HCT116 (cell line): ENCODE results near the gene SLC18B1. TPM values are rescaled to one million over a fixed set of nuclear protein-coding genes. Genes with fewer than 3 reads are reported as not detected.

Source experiments
- ATAC-seq: fragments of 200-7000 bp; cut with Tn5 transposase; 2 replicates; pipeline ENCODE4 v1.9.1; 2020; ENCODE audit warnings: mild to moderate bottlenecking, moderate library complexity
- BruUV-seq: library from RNA; stranded (reverse); fragments of 400-500 nt; replicated peaks from 2 replicates; lab custom pipeline; 2021; lab: Mats Ljungman, UMichigan
- CTCF ChIA-PET: fragments of 300-600 bp; sonication (Branson Sonifier 250); formaldehyde crosslinking; loops from one replicate; lab custom pipeline; 2021; ENCODE audit warnings: antibody characterized with exemption; lab: Charles Lee
- POLR2A ChIA-PET: fragments of 300-600, 350-600 bp; sonication (Branson Sonifier 250); formaldehyde crosslinking; loops from one replicate; lab custom pipeline; 2021; ENCODE audit warnings: antibody characterized with exemption; lab: Charles Lee
- RAD21 ChIA-PET, 2 experiments: fragments of 300-600 bp; sonication (Branson Sonifier 250); formaldehyde crosslinking; loops; one replicate each; lab custom pipeline; 2023; ENCODE audit warnings: low total read pairs in 2 of 2; ENCODE audit not compliant: uncharacterized antibody in 2 of 2, unreplicated experiment in 2 of 2, low non-redundant PET in 1 of 2; lab: Charles Lee
- DNase-seq: peaks from one replicate; pipeline ENCODE4 v3.0.0-alpha.2; 2010; ENCODE audit warnings: low read depth, low spot score
- H2AFZ ChIP-seq: fragments of 200-600 bp; shearing (Covaris generic), sonication (generic); 2 replicates; pipeline ENCODE4 v1.6.1; 2017; ENCODE audit warnings: low read depth, mixed run types, mixed read lengths, antibody characterized with exemption, low read length; ENCODE audit not compliant: poor library complexity, severe bottlenecking
- H3K27ac ChIP-seq: 2 replicates; pipeline ENCODE4 v1.5.1; 2012; ENCODE audit warnings: low read depth, low read length
- H3K27me3 ChIP-seq: fragments of 200-600 bp; sonication (generic); 2 replicates; pipeline ENCODE4 v1.6.1; 2016; ENCODE audit warnings: mixed run types, low read length, mixed read lengths; ENCODE audit not compliant: insufficient read depth
- H3K36me3 ChIP-seq, 2 experiments: fragments of 200-500 bp in 1 of 2; fragments of 200-600 bp in 1 of 2; sonication (Bioruptor generic) in 1 of 2; sonication (generic) in 1 of 2; 2 replicates each; pipeline versions ENCODE4 v1.5.1 to v1.6.1; 2014 to 2016; ENCODE audit warnings: low read length in 2 of 2, inconsistent platforms in 1 of 2, mixed read lengths in 1 of 2, mixed run types in 1 of 2; ENCODE audit not compliant: insufficient read depth in 2 of 2, control insufficient read depth in 1 of 2
- H3K4me1 ChIP-seq, 2 experiments: fragments of 200-600 bp in 1 of 2; sonication (generic) in 1 of 2; 2 replicates each; pipeline versions ENCODE4 v1.5.1 to v1.6.1; 2012 to 2017; ENCODE audit warnings: low read length in 2 of 2, inconsistent platforms in 1 of 2, mild to moderate bottlenecking in 1 of 2, mixed read lengths in 1 of 2, mixed run types in 1 of 2, moderate library complexity in 1 of 2; ENCODE audit not compliant: insufficient read depth in 2 of 2, control insufficient read depth in 1 of 2
- H3K4me2 ChIP-seq: fragments of 200-600 bp; sonication (generic); 2 replicates; pipeline ENCODE4 v1.6.1; 2017; ENCODE audit warnings: mixed run types, low read length, mixed read lengths
- H3K4me3 ChIP-seq, 2 experiments: fragments of 200-600 bp in 1 of 2; sonication (generic) in 1 of 2; replicated peaks in 1 of 2; 2 replicates each; pipeline ENCODE4 v1.5.1; 2011 to 2016; ENCODE audit warnings: low read length in 2 of 2, control low read depth in 1 of 2, low read depth in 1 of 2, mild to moderate bottlenecking in 1 of 2, mixed read lengths in 1 of 2, mixed run types in 1 of 2
- H3K79me2 ChIP-seq: fragments of 200-600 bp; sonication (generic); 2 replicates; pipeline ENCODE4 v1.6.1; 2017; ENCODE audit warnings: mild to moderate bottlenecking, mixed run types, low read length, moderate library complexity, mixed read lengths; ENCODE audit not compliant: insufficient read depth
- H3K9ac ChIP-seq: fragments of 200-600 bp; sonication (generic); 2 replicates; pipeline ENCODE4 v1.6.1; 2016; ENCODE audit warnings: low read length, mixed read lengths
- H3K9me2 ChIP-seq: fragments of 200-600 bp; sonication (generic), shearing (Covaris generic); 2 replicates; pipeline ENCODE4 v1.6.1; 2017; ENCODE audit warnings: mixed run types, mild to moderate bottlenecking, moderate library complexity; ENCODE audit not compliant: insufficient read depth
- H3K9me3 ChIP-seq, 2 experiments: fragments of 200-500 bp in 1 of 2; fragments of 200-600 bp in 1 of 2; sonication (Bioruptor generic) in 1 of 2; sonication (generic) in 1 of 2; 2 replicates each; pipeline ENCODE4 v1.6.1; 2014 to 2017; ENCODE audit warnings: low read length in 2 of 2, mixed read lengths in 2 of 2, inconsistent platforms in 1 of 2, low read depth in 1 of 2, mild to moderate bottlenecking in 1 of 2, mixed run types in 1 of 2, moderate library complexity in 1 of 2; ENCODE audit not compliant: control insufficient read depth in 1 of 2, insufficient read depth in 1 of 2
- H4K20me1 ChIP-seq: fragments of 200-600 bp; sonication (generic), shearing (Covaris generic); 2 replicates; pipeline ENCODE4 v1.6.1; 2017; ENCODE audit warnings: mixed run types, mild to moderate bottlenecking, moderate library complexity; ENCODE audit not compliant: insufficient read depth
- POLR2A ChIP-seq: IDR thresholded peaks from 2 replicates; pipeline ENCODE4 v1.7.0; 2011; ENCODE audit warnings: borderline replicate concordance; ENCODE audit not compliant: insufficient read depth, insufficient read length; ENCODE audit errors: extremely low read depth
- POLR2AphosphoS5 ChIP-seq: IDR thresholded peaks from 2 replicates; pipeline ENCODE4 v1.6.1; 2011; ENCODE audit warnings: mild to moderate bottlenecking, low read depth, low read length, moderate library complexity
- intact Hi-C: fragments of 100-400 bp; cut with micrococcal nuclease; formaldehyde crosslinking; loops from 2 replicates; pipeline ENCODE4 v1.10.0; 2022
- total RNA-seq: library from RNA; stranded (reverse); gene quantifications from one replicate; pipeline ENCODE4 v1.2.1, GENCODE V29; 2021; ENCODE audit not compliant: unreplicated experiment

SLC18B1 gene
- total RNA-seq, 1 experiment from 2014 or later = 18.1 TPM

- ATAC-seq = peak; percentile 55
- DNase-seq = no peak
- Histone ChIP-seq H3K9ac (no peak overlapping the region), H3K4me2 (no peak overlapping the region), H2AFZ (no peak overlapping the region), H3K36me3 (peaks cover 27 to 36% of the 10 kb centered on the region in 2 experiments), H3K27ac (peak overlapping the region; percentile 44; the same call in 1 of the 2 replicates), H4K20me1 (peaks cover 39% of the 10 kb centered on the region), H3K79me2 (peaks cover 32% of the 10 kb centered on the region), H3K9me2 (no peaks in the 10 kb centered on the region), H3K9me3 (no peaks in the 10 kb centered on the region), H3K4me1 (peaks cover 0 to 55% of the 10 kb centered on the region in 2 experiments; a peak in 3 of 4 replicates), H3K4me3 (no peak overlapping the region), H3K27me3 (no peaks in the 10 kb centered on the region)
- TF ChIP-seq POLR2AphosphoS5 (no peak; the same call in 1 of the 2 replicates), POLR2A (peak; percentile 27)
- intact Hi-C loops = loop anchor here (10.0 kb wide), 1 partner anchor 1275 kb away; no protein-coding TSS in a partner anchor
- BruUV-seq = no TSS peak
- CTCF ChIA-PET = interaction anchor here (1.3 to 1.9 kb wide), 2 partner anchors 21 to 289 kb away, joined by 3 to 5 read pairs; partner anchors contain the start of gene SLC18B1
- RAD21 ChIA-PET = no interaction called here
- POLR2A ChIA-PET = interaction anchor here (0.7 kb wide), 1 partner anchor 317 kb away, joined by 3 read pairs; no protein-coding TSS in a partner anchor
These were observed 21.1 kb upstream of the SLC18B1 start for GRCh38 chr6:132819405-132820161.

- Histone ChIP-seq H3K27ac (peak overlapping the region; percentile 44; the same call in 1 of the 2 replicates), H3K9ac (no peak overlapping the region), H4K20me1 (peaks cover 39% of the 10 kb centered on the region), H3K27me3 (no peaks in the 10 kb centered on the region), H3K9me2 (no peaks in the 10 kb centered on the region), H3K9me3 (no peaks in the 10 kb centered on the region), H3K36me3 (peaks cover 27 to 36% of the 10 kb centered on the region in 2 experiments), H2AFZ (no peak overlapping the region), H3K4me2 (no peak overlapping the region), H3K4me3 (no peak overlapping the region), H3K79me2 (peaks cover 34% of the 10 kb centered on the region), H3K4me1 (peaks cover 0 to 55% of the 10 kb centered on the region in 2 experiments; a peak in 3 of 4 replicates)
- ATAC-seq (peak; percentile 5), DNase-seq (no peak)
- ChIA-PET RAD21 (no interaction called here), CTCF (no interaction called here), POLR2A (no interaction called here)
- TF ChIP-seq POLR2A (no peak), POLR2AphosphoS5 (peak; percentile 67)
- BruUV-seq = no TSS peak
- intact Hi-C loops = no loop called here
These were observed 20.2 kb upstream of the SLC18B1 start for GRCh38 chr6:132818404-132819359.
